HG03159 (cell line): ENCODE measurements around the gene EXOC2.

Experiments
- ATAC-seq: cut with Tn5 transposase; IDR thresholded peaks from one replicate; pipeline ENCODE4 v1.9.1; 2021; ENCODE audit warnings: mild to moderate bottlenecking, moderate library complexity; ENCODE audit not compliant: unreplicated experiment

The EXOC2 gene

GRCh38 chr6:692858-693722 is at the start of gene EXOC2:
Gene EXOC2 (minus strand): TSS chr6:693139. CDS start chr6:637818, 55,321 bp downstream.
- peak; percentile 91 for ATAC-seq

GRCh38 chr6:741410-742339 is 48.7 kb upstream of the EXOC2 start:
- ATAC-seq, result no peak

- ATAC-seq, result no peak
Measured at GRCh38 chr6:736657-737446, 43.9 kb upstream of the EXOC2 start.

GRCh38 chr6:733431-734219 is 40.7 kb upstream of the EXOC2 start:
- no peak for ATAC-seq

GRCh38 chr6:731924-732323 is 39.0 kb upstream of the EXOC2 start:
- no peak for ATAC-seq

GRCh38 chr6:729606-730320 is 36.8 kb upstream of the EXOC2 start:
- ATAC-seq, result no peak

- ATAC-seq, result no peak
Measured at GRCh38 chr6:727856-728255, 34.9 kb upstream of the EXOC2 start.

- no peak for ATAC-seq
Measured at GRCh38 chr6:723540-723939, 30.6 kb upstream of the EXOC2 start.

- no peak for ATAC-seq
Measured at GRCh38 chr6:722608-723007, 29.7 kb upstream of the EXOC2 start.

GRCh38 chr6:722077-722524 is 29.2 kb upstream of the EXOC2 start:
- ATAC-seq, result no peak

GRCh38 chr6:718345-718744 is 25.4 kb upstream of the EXOC2 start:
- ATAC-seq, result no peak

GRCh38 chr6:717135-717534 is 24.2 kb upstream of the EXOC2 start:
- no peak for ATAC-seq

- no peak for ATAC-seq
Measured at GRCh38 chr6:715709-716491, 23.0 kb upstream of the EXOC2 start.

GRCh38 chr6:714100-714499 is 21.2 kb upstream of the EXOC2 start:
- ATAC-seq, result no peak

- no peak for ATAC-seq
Measured at GRCh38 chr6:713351-713750, 20.4 kb upstream of the EXOC2 start.

GRCh38 chr6:712805-713204 is 19.9 kb upstream of the EXOC2 start:
- ATAC-seq, result no peak

GRCh38 chr6:711925-712324 is 19.0 kb upstream of the EXOC2 start:
- ATAC-seq, result no peak
